C4-2B (cell line): Measurements from ENCODE around the gene PRDM15.

Experiments used
- ZFX ChIP-seq: fragments of 450-650 bp; IDR thresholded peaks from 2 replicates; pipeline ENCODE4 v1.6.1; 2017
- TF ChIP-seq, protein P1 (sequence below): fragments of 450-650 bp; conservative IDR thresholded peaks from 2 replicates; pipeline ENCODE4 v1.5.1; 2017; ENCODE audit warnings: mild to moderate bottlenecking

DNA sequence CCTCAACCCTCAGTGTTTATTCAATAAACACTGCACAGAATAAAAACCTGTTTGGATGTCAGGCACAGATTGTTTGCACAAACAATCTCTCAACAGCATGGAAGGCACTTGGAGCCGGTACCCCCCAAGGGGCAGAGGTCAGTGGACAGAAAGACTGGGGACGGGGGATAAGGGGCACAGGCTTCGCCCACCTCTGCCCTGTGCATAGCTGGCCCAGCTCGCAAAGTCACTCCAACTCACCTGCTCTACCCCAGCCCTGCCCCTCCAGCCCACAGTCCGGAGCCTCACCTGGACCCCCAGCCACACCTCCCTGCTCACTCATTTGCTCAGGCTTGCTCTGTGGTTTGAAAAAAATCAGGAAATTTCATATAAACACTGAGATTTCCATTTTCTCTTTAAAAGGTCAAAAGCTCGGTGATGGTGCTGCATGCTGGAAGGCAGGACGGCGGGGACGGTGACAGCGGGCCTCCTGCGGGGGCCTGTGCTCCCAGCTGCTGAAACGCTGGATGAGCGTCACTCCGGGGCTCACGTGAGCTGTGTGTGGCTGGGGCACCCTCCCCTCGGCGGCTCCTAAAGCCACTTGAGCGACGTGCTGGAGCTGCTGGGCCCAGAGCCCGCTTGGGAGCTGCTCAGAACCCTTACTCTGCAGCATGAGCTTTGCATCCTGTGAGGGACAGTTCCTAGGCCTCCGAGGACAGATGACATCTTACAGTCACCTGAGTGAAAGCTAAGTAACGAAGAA, 54.5 kb downstream of the PRDM15 start:
- TF ChIP-seq, protein P1, sequence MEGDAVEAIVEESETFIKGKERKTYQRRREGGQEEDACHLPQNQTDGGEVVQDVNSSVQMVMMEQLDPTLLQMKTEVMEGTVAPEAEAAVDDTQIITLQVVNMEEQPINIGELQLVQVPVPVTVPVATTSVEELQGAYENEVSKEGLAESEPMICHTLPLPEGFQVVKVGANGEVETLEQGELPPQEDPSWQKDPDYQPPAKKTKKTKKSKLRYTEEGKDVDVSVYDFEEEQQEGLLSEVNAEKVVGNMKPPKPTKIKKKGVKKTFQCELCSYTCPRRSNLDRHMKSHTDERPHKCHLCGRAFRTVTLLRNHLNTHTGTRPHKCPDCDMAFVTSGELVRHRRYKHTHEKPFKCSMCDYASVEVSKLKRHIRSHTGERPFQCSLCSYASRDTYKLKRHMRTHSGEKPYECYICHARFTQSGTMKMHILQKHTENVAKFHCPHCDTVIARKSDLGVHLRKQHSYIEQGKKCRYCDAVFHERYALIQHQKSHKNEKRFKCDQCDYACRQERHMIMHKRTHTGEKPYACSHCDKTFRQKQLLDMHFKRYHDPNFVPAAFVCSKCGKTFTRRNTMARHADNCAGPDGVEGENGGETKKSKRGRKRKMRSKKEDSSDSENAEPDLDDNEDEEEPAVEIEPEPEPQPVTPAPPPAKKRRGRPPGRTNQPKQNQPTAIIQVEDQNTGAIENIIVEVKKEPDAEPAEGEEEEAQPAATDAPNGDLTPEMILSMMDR: no peak
- no peak for TF ChIP-seq ZFX
